ENCODE results near the gene WIPF2.

WIPF2 gene

GRCh38 chr17:40307001-40307730, 88.1 kb downstream of the WIPF2 start:
- TF ChIP-seq CTCF (conservative IDR thresholded peaks at IDR 0.05; ENCODE audit: low read depth, low read length): no peak
- no peak overlapping the region for H3K4me3 ChIP-seq (ENCODE audit: low read depth, low read length)
- DNase-seq (ENCODE audit: low read depth): peak; percentile 47

- TF ChIP-seq CTCF (conservative IDR thresholded peaks at IDR 0.05; ENCODE audit: low read depth, low read length): no peak
- no peak overlapping the region for H3K4me3 ChIP-seq (ENCODE audit: low read depth, low read length)
- DNase-seq (ENCODE audit: low read depth): no peak
These were observed 88.7 kb downstream of the WIPF2 start for GRCh38 chr17:40307740-40308239.

GRCh38 chr17:40309031-40309948, 90.2 kb downstream of the WIPF2 start, which contains the start of gene RARA:
RARA (plus strand) TSS chr17:40309180; CDS start chr17:40331219, 22,039 bp downstream.
- peak within 1 kb of the TSS; percentile 55 for H3K4me3 ChIP-seq (ENCODE audit: low read depth, low read length)
- DNase-seq (ENCODE audit: low read depth): peak; percentile 62
- TF ChIP-seq CTCF (conservative IDR thresholded peaks at IDR 0.05; ENCODE audit: low read depth, low read length): no peak

- H3K4me3 ChIP-seq (ENCODE audit: low read depth, low read length): no peak overlapping the region
- no peak for TF ChIP-seq CTCF (conservative IDR thresholded peaks at IDR 0.05; ENCODE audit: low read depth, low read length)
- DNase-seq (ENCODE audit: low read depth): no peak
These were observed 90.9 kb downstream of the WIPF2 start for GRCh38 chr17:40309949-40310510.

GRCh38 chr17:40310882-40311391, 91.8 kb downstream of the WIPF2 start:
- no peak for DNase-seq (ENCODE audit: low read depth)
- no peak for TF ChIP-seq CTCF (conservative IDR thresholded peaks at IDR 0.05; ENCODE audit: low read depth, low read length)
- no peak overlapping the region for H3K4me3 ChIP-seq (ENCODE audit: low read depth, low read length)

- peak; percentile 57 for DNase-seq (ENCODE audit: low read depth)
- TF ChIP-seq CTCF (conservative IDR thresholded peaks at IDR 0.05; ENCODE audit: low read depth, low read length): no peak
- H3K4me3 ChIP-seq (ENCODE audit: low read depth, low read length): no peak overlapping the region
These were observed 92.5 kb downstream of the WIPF2 start for GRCh38 chr17:40311575-40311974.
